ENCODE data around the gene HS6ST1.

DNA sequence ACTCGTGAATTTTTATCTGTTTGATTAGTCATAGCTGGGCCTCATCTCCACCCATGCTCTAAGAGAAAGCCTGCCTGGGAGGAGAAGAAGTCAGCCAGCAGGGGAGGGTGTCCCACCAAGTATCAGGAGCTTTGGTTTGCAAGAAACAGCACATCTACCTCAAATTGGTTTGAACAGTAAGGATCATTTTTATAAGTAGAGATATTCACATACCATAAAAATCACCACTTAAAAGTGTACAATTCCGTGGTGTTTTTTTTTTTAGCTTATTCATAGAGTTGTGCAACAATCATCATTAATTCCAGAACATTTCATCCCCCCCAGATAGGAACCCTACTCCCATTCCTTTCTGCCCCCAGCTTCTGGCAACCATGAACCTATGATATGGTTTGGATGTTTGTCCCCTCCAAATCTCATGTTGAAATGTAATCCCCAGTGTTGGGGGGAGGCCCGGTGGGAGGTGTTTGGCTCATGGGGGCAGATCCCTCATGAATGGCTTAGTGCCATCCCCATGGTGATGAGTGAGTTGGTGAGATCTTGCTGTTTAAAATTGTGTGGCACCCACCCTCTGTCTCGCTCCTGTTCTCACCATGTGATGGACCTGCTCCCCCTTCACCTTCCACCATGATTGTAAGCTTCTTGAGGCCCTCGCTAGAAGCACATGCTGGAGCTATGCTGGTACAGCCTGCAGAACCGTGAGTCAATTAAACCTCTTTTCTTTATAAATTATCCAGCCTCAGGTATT is 36.2 kb upstream of the HS6ST1 start:
- TF ChIP-seq, protein P1, sequence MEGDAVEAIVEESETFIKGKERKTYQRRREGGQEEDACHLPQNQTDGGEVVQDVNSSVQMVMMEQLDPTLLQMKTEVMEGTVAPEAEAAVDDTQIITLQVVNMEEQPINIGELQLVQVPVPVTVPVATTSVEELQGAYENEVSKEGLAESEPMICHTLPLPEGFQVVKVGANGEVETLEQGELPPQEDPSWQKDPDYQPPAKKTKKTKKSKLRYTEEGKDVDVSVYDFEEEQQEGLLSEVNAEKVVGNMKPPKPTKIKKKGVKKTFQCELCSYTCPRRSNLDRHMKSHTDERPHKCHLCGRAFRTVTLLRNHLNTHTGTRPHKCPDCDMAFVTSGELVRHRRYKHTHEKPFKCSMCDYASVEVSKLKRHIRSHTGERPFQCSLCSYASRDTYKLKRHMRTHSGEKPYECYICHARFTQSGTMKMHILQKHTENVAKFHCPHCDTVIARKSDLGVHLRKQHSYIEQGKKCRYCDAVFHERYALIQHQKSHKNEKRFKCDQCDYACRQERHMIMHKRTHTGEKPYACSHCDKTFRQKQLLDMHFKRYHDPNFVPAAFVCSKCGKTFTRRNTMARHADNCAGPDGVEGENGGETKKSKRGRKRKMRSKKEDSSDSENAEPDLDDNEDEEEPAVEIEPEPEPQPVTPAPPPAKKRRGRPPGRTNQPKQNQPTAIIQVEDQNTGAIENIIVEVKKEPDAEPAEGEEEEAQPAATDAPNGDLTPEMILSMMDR (IDR thresholded peaks at IDR 0.05; ENCODE audit: borderline replicate concordance, extremely low read depth, low read length, poor library complexity, severe bottlenecking), result peak; percentile 33
- TF ChIP-seq EZH2 (IDR thresholded peaks at IDR 0.05; ENCODE audit: borderline replicate concordance, low read depth, low read length, severe bottlenecking), result no peak
